Measurements from ENCODE around the gene ADIG. TPM values are rescaled to one million over a fixed set of nuclear protein-coding genes. Genes with fewer than 3 reads are reported as not detected.

The ADIG gene
- total and polyA plus RNA-seq, 3 donors from 2014 or later = 10.5 to 53.3 (median 40.9) TPM

GRCh38 chr20:38558596-38559360 is 22.2 kb upstream of the ADIG start:
- no peak overlapping the region for H3K27ac ChIP-seq

GRCh38 chr20:38559764-38560163 is 21.2 kb upstream of the ADIG start:
- WGBS, 2 donors = 96% methylated on average over 3 of the region's 3 CpGs
- H3K9me3 ChIP-seq = no peaks in the 10 kb centered on the region
- no peaks in the 10 kb centered on the region for H3K36me3 ChIP-seq (ENCODE audit: low read depth, missing control alignments)
- H3K27me3 ChIP-seq = no peaks in the 10 kb centered on the region
- no peak overlapping the region for H3K4me3 ChIP-seq
- TF ChIP-seq CTCF (IDR thresholded peaks at IDR 0.05) = no peak
- no peak for DNase-seq
- no peaks in the 10 kb centered on the region for H3K4me1 ChIP-seq
- H3K27ac ChIP-seq = no peak overlapping the region
- intact Hi-C loops (cut with DNase I; ENCODE audit: low total_unique reads) = no loop called here

More at GRCh38 chr20:38558596-38559360, 22.2 kb upstream of the ADIG start:
- no peak for DNase-seq
- Histone ChIP-seq H3K27me3 (no peaks in the 10 kb centered on the region), H3K36me3 (ENCODE audit: low read depth, missing control alignments) (no peaks in the 10 kb centered on the region), H3K4me3 (no peak overlapping the region), H3K9me3 (no peaks in the 10 kb centered on the region), H3K4me1 (no peaks in the 10 kb centered on the region)
- TF ChIP-seq POLR2A (IDR thresholded peaks at IDR 0.05) (no peak), CTCF (IDR thresholded peaks at IDR 0.05) (no peak)
- intact Hi-C loops (cut with DNase I; ENCODE audit: low total_unique reads) = no loop called here
- WGBS, 2 donors = 83 to 90% methylated on average over 3 of the region's 3 CpGs

GRCh38 chr20:38563802-38564431 is 17.1 kb upstream of the ADIG start:
- H3K27me3 ChIP-seq = no peaks in the 10 kb centered on the region
- DNase-seq = no peak
- WGBS, 2 donors = 97% methylated on average over 6 of the region's 6 CpGs
- no peak overlapping the region for H3K27ac ChIP-seq
- no peaks in the 10 kb centered on the region for H3K36me3 ChIP-seq (ENCODE audit: low read depth, missing control alignments)
- intact Hi-C loops (cut with DNase I; ENCODE audit: low total_unique reads) = no loop called here
- H3K9me3 ChIP-seq = no peaks in the 10 kb centered on the region
- no peaks in the 10 kb centered on the region for H3K4me1 ChIP-seq
- no peak for TF ChIP-seq POLR2A (IDR thresholded peaks at IDR 0.05)
- no peak for TF ChIP-seq CTCF (IDR thresholded peaks at IDR 0.05)
- no peak overlapping the region for H3K4me3 ChIP-seq

GRCh38 chr20:38564680-38565079 is 16.3 kb upstream of the ADIG start:
- Histone ChIP-seq H3K9me3 (no peaks in the 10 kb centered on the region), H3K36me3 (ENCODE audit: low read depth, missing control alignments) (no peaks in the 10 kb centered on the region), H3K4me3 (no peak overlapping the region), H3K4me1 (no peaks in the 10 kb centered on the region), H3K27me3 (no peaks in the 10 kb centered on the region), H3K27ac (no peak overlapping the region)
- no peak for DNase-seq
- WGBS, 2 donors = 79 to 91% methylated on average over 1 of the region's 1 CpG
- TF ChIP-seq POLR2A (IDR thresholded peaks at IDR 0.05) (no peak), CTCF (IDR thresholded peaks at IDR 0.05) (no peak)
- intact Hi-C loops (cut with DNase I; ENCODE audit: low total_unique reads) = no loop called here
